ENCODE measurements around the gene INVS.

INVS gene

GRCh38 chr9:100186356-100186755, 87.3 kb downstream of the INVS start:
- TF ChIP-seq, protein P1, sequence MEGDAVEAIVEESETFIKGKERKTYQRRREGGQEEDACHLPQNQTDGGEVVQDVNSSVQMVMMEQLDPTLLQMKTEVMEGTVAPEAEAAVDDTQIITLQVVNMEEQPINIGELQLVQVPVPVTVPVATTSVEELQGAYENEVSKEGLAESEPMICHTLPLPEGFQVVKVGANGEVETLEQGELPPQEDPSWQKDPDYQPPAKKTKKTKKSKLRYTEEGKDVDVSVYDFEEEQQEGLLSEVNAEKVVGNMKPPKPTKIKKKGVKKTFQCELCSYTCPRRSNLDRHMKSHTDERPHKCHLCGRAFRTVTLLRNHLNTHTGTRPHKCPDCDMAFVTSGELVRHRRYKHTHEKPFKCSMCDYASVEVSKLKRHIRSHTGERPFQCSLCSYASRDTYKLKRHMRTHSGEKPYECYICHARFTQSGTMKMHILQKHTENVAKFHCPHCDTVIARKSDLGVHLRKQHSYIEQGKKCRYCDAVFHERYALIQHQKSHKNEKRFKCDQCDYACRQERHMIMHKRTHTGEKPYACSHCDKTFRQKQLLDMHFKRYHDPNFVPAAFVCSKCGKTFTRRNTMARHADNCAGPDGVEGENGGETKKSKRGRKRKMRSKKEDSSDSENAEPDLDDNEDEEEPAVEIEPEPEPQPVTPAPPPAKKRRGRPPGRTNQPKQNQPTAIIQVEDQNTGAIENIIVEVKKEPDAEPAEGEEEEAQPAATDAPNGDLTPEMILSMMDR (IDR thresholded peaks at IDR 0.05; ENCODE audit: control extremely low read depth, extremely low read depth, low read depth, missing control alignments), result no peak
- ChIA-PET CTCF (interaction anchor here (1.0 to 1.6 kb wide), 3 partner anchors 11 to 36 kb away, joined by 3 to 4 read pairs (median 3); no protein-coding TSS in a partner anchor), POLR2A (no interaction called here)
- DNase-seq (ENCODE audit: extremely low spot score), result no peak

DNA sequence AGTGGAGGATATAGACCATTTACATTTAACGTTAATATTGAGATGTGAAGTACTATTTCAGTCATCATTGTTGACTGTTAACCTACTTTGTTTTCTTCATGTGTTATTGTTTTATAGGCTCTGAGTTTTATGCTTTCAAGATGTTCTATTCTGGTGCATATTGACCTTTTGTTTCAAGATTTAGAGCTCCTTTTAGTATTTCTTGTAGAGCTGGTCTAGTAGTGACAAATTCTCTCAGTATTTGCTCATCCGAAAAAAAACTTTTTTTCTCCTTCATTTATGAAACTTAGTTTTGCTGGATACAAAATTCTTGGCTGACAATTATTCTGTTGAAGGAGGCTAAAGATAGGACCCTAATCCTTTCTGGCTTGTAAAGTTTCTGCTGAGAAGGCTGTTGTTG, 91.3 kb downstream of the INVS start:
- ChIA-PET CTCF (no interaction called here), POLR2A (no interaction called here)
- TF ChIP-seq, protein P1 (IDR thresholded peaks at IDR 0.05; ENCODE audit: control extremely low read depth, extremely low read depth, low read depth, missing control alignments), result no peak
- DNase-seq (ENCODE audit: extremely low spot score), result no peak

- TF ChIP-seq, protein P1 (IDR thresholded peaks at IDR 0.05; ENCODE audit: control extremely low read depth, extremely low read depth, low read depth, missing control alignments), result no peak
- CTCF ChIA-PET, result no interaction called here
- POLR2A ChIA-PET, result no interaction called here
- DNase-seq (ENCODE audit: extremely low spot score), result no peak
These were observed 92.2 kb downstream of the INVS start for GRCh38 chr9:100191264-100191663.

DNA sequence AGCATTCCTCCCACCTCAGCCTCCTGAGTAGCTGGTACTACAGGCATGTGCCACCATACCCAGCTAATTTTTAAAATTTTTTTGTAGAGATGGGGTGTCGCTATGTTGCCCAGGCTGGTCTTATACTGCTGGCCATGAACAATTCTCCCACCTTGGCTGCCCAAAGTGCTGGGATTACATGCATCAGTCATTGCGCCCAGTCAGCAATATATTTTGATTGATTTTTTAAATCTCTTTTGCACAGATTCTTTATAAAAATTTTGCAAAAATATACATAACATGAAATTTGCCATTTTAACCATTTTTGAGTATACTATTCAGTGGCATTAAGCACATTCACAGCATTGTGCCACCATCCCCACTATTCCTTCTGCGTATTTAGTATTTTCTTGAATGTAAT, 94.0 kb downstream of the INVS start:
- TF ChIP-seq, protein P1 (IDR thresholded peaks at IDR 0.05; ENCODE audit: control extremely low read depth, extremely low read depth, low read depth, missing control alignments), result no peak
- CTCF ChIA-PET, result no interaction called here
- POLR2A ChIA-PET, result interaction anchor here (0.6 kb wide), 1 partner anchor 247 kb away, joined by 5 read pairs; no protein-coding TSS in a partner anchor
- DNase-seq (ENCODE audit: extremely low spot score), result no peak

- POLR2A ChIA-PET, result no interaction called here
- TF ChIP-seq, protein P1 (IDR thresholded peaks at IDR 0.05; ENCODE audit: control extremely low read depth, extremely low read depth, low read depth, missing control alignments), result no peak
- CTCF ChIA-PET, result interaction anchor here (0.7 to 2.4 kb wide), 3 partner anchors 12 to 21 kb away, joined by 3 to 6 read pairs (median 3); no protein-coding TSS in a partner anchor
- DNase-seq (ENCODE audit: extremely low spot score), result no peak
These were observed 97.2 kb downstream of the INVS start for GRCh38 chr9:100196215-100196614.

- POLR2A ChIA-PET, result no interaction called here
These were observed 97.8 kb downstream of the INVS start for GRCh38 chr9:100196828-100197227.

More at GRCh38 chr9:100196828-100197227, 97.8 kb downstream of the INVS start:
- TF ChIP-seq, protein P1 (IDR thresholded peaks at IDR 0.05; ENCODE audit: control extremely low read depth, extremely low read depth, low read depth, missing control alignments), result no peak
- DNase-seq (ENCODE audit: extremely low spot score), result no peak
- CTCF ChIA-PET, result interaction anchor here (0.7 to 2.4 kb wide), 5 partner anchors 10 to 20 kb away, joined by 3 to 6 read pairs (median 4); no protein-coding TSS in a partner anchor
